GM12892 (cell line): Measurements from ENCODE around the gene UBE2Z.

Source experiments
- POLR2A ChIP-seq: IDR thresholded peaks from 2 replicates; pipeline ENCODE4 v1.6.1; 2011; ENCODE audit warnings: low read depth, low read length, control low read depth
- POLR2AphosphoS5 ChIP-seq: IDR thresholded peaks from 2 replicates; pipeline ENCODE4 v1.6.1; 2011; ENCODE audit warnings: low read depth, low read length, control low read depth

- TF ChIP-seq POLR2A = no peak
- TF ChIP-seq POLR2AphosphoS5 = no peak
These were observed 62.9 kb downstream of the UBE2Z start for GRCh38 chr17:48970865-48971687.
